Activated CD4-positive, alpha-beta T cell treated with anti-CD3 and anti-CD28 coated beads, Interleukin-2, amount 50 U/mL, for 16 hours (primary cell): Measurements from ENCODE around the gene OXCT1.

Experiments
- DNase-seq: peaks from one replicate; pipeline ENCODE4 v3.0.0-alpha.2; 2020

OXCT1 gene

GRCh38 chr5:41707853-41708603, 162.2 kb downstream of the OXCT1 start:
- DNase-seq: peak; percentile 6

- DNase-seq: peak; percentile 16
These were observed 174.2 kb downstream of the OXCT1 start for GRCh38 chr5:41695920-41696582.

GRCh38 chr5:41686767-41687166, 183.5 kb downstream of the OXCT1 start:
- DNase-seq: no peak

DNA sequence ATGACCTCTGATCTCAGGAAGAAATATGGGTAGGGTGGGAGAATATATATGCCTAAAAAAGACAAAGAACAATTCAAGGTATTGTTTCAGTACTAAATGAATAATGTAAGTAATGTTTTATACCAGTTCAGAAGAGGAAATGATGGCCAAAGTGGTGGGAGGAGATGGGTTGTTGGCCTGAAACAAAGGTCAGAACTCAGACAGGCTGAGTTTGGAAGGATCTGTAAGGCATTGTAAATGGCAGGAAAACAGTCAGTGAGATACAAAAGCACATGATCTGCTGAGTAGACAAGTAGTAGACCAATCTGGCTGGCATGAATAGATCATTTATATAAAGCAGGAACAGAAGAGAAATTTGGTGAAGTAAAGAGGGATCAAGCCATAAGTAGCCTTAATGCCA, 184.0 kb downstream of the OXCT1 start:
- DNase-seq: no peak

DNA sequence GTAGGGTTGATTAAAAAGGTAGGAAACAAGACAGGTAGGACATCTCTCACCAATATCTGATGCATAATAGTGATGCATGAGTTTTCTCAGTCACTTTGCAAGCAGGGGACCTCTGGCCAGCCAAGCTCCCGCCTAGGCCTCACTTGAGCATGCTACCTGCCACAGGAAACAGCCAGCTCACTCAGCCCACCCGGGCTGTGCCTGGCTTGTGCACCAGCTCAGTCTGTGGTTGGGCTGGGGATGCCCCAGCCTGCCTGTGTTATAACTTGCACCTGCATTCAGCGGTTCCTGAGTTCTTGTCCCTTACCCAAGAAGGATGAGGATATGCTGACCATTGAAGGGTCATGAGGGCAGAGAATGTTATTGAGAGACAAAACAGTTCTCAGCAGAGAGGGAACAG, 187.0 kb downstream of the OXCT1 start:
- no peak for DNase-seq

DNA sequence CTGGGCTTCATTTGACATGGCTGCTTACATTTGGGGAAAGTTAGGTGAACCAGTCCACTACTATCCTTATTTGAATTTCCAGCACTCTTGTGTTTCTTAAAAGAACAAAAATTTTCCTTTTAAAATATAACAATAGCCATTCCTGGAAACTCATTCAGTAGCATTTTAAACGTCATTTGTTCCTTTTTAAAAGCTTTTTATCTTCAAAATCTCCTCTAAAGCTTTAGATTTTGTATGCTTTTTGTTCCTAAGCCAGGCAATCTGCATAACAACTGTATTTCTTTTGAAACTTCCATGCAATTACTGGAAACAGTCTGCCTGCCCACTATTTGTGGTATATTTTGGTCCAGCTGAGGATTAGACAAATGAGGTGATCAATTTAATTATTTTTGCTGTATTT, 187.6 kb downstream of the OXCT1 start:
- DNase-seq: no peak

- no peak for DNase-seq
These were observed 188.4 kb downstream of the OXCT1 start for GRCh38 chr5:41681840-41682239.
